ENCODE measurements around the gene CGRRF1. TPM values are rescaled to one million over a fixed set of nuclear protein-coding genes. Genes with fewer than 3 reads are reported as not detected.

The CGRRF1 gene
- total RNA-seq, 1 experiment from 2014 or later: 11.2 TPM

DNA sequence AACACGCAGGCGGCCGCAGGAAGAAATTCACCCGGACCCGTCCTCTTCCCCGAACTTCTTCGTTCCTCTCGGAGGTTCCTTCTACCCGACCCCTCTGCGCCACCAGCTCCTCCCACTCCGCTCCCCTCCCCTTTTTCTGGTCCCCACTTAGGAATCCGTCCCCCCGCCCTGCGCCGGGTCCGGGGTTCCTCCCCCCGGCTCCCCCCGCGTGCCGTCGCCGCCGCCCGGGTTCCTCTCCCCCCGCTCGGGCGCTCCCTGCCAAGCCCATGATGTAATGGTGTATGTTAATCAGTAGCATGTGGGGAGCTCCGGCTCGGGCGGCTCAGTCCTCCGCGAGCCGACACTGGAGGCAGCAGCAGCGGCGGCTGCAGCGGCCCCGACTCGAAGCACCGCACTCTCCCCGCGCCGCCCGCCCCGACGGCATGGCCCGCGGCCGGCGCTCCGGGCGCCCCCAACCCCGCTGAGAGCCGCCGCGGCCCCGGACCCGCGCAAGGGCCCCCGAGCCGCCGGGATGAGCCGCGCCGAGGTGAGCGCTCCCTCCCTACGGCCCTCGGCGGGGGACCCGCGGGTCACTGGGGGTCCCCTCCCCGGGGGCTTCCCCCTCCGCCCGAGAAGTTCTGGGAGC, 56.2 kb downstream of the CGRRF1 start:
- Histone ChIP-seq H3K27me3 (replicated peaks; ENCODE audit: insufficient read depth, low read depth, low read length, poor library complexity) (no peaks in the 10 kb centered on the region), H3K27ac (ENCODE audit: low read depth, low read length, poor library complexity, severe bottlenecking) (peak overlapping the region; percentile 77), H3K9me3 (ENCODE audit: low read depth, low read length, poor library complexity, severe bottlenecking) (no peaks in the 10 kb centered on the region), H3K4me3 (ENCODE audit: low read depth, low read length, poor library complexity, severe bottlenecking) (peak overlapping the region; percentile 87), H3K36me3 (ENCODE audit: insufficient read depth, low read length, poor library complexity, severe bottlenecking) (no peaks in the 10 kb centered on the region), H3K4me1 (ENCODE audit: insufficient read depth, low read length, poor library complexity, severe bottlenecking) (peaks cover 24% of the 10 kb centered on the region)
- DNase-seq (ENCODE audit: low spot score): peak; percentile 93
- ChIA-PET CTCF (interaction anchor here (0.5 to 3.9 kb wide), 9 partner anchors 55 to 482 kb away, joined by 3 to 48 read pairs (median 4); no protein-coding TSS in a partner anchor), POLR2A (ENCODE audit: low non-redundant PET) (interaction anchor here (0.6 kb wide), 2 partner anchors 34 to 72 kb away, joined by 3 read pairs; no protein-coding TSS in a partner anchor)
- no peak for TF ChIP-seq EZH2 (IDR thresholded peaks at IDR 0.05; ENCODE audit: borderline replicate concordance, low read depth, low read length, poor library complexity, severe bottlenecking)
- no peak for TF ChIP-seq CTCF (conservative IDR thresholded peaks at IDR 0.05; ENCODE audit: low read depth, low read length)
- BruUV-seq (replicated peaks): no TSS peak
- intact Hi-C loops (cut with micrococcal nuclease; ENCODE audit: unreplicated experiment): loop anchor here (2.0 to 10.0 kb wide), 4 partner anchors 76 to 419 kb away; no protein-coding TSS in a partner anchor

GRCh38 chr14:54566410-54567223, 56.9 kb downstream of the CGRRF1 start, which contains the start of gene SAMD4A:
Gene SAMD4A (plus strand): TSS chr14:54567128. CDS start chr14:54567917, 789 bp downstream.
- POLR2A ChIA-PET (ENCODE audit: low non-redundant PET): no interaction called here
- H3K9me3 ChIP-seq (ENCODE audit: low read depth, low read length, poor library complexity, severe bottlenecking): no peaks in the 10 kb centered on the region
- TF ChIP-seq EZH2 (IDR thresholded peaks at IDR 0.05; ENCODE audit: borderline replicate concordance, low read depth, low read length, poor library complexity, severe bottlenecking) (no peak), CTCF (conservative IDR thresholded peaks at IDR 0.05; ENCODE audit: low read depth, low read length) (peak; percentile 44)
- intact Hi-C loops (cut with micrococcal nuclease; ENCODE audit: unreplicated experiment): loop anchor here (2.0 to 10.0 kb wide), 3 partner anchors 76 to 418 kb away; no protein-coding TSS in a partner anchor
- peak within 1 kb of the TSS; percentile 87 for H3K4me3 ChIP-seq (ENCODE audit: low read depth, low read length, poor library complexity, severe bottlenecking)
- H3K27me3 ChIP-seq (replicated peaks; ENCODE audit: insufficient read depth, low read depth, low read length, poor library complexity): no peaks in the 10 kb centered on the region
- H3K27ac ChIP-seq (ENCODE audit: low read depth, low read length, poor library complexity, severe bottlenecking): peak within 1 kb of the TSS; percentile 77
- BruUV-seq (replicated peaks): no TSS peak
- H3K4me1 ChIP-seq (ENCODE audit: insufficient read depth, low read length, poor library complexity, severe bottlenecking): peaks cover 28% of the 10 kb centered on the region
- peak; percentile 92 for DNase-seq (ENCODE audit: low spot score)
- no peaks in the 10 kb centered on the region for H3K36me3 ChIP-seq (ENCODE audit: insufficient read depth, low read length, poor library complexity, severe bottlenecking)
- CTCF ChIA-PET: interaction anchor here (0.5 to 3.9 kb wide), 8 partner anchors 61 to 239 kb away, joined by 3 to 48 read pairs (median 4); no protein-coding TSS in a partner anchor

- peak; percentile 53 for DNase-seq (ENCODE audit: low spot score)
- peaks cover 28% of the 10 kb centered on the region for H3K4me1 ChIP-seq (ENCODE audit: insufficient read depth, low read length, poor library complexity, severe bottlenecking)
- TF ChIP-seq EZH2 (IDR thresholded peaks at IDR 0.05; ENCODE audit: borderline replicate concordance, low read depth, low read length, poor library complexity, severe bottlenecking) (no peak), CTCF (conservative IDR thresholded peaks at IDR 0.05; ENCODE audit: low read depth, low read length) (no peak)
- no peaks in the 10 kb centered on the region for H3K36me3 ChIP-seq (ENCODE audit: insufficient read depth, low read length, poor library complexity, severe bottlenecking)
- ChIA-PET CTCF (interaction anchor here (0.6 to 3.9 kb wide), 5 partner anchors 60 to 239 kb away, joined by 3 to 48 read pairs (median 5); no protein-coding TSS in a partner anchor), POLR2A (ENCODE audit: low non-redundant PET) (no interaction called here)
- no peaks in the 10 kb centered on the region for H3K27me3 ChIP-seq (replicated peaks; ENCODE audit: insufficient read depth, low read depth, low read length, poor library complexity)
- peaks cover 5% of the 10 kb centered on the region for H3K9me3 ChIP-seq (ENCODE audit: low read depth, low read length, poor library complexity, severe bottlenecking)
- no TSS peak for BruUV-seq (replicated peaks)
- intact Hi-C loops (cut with micrococcal nuclease; ENCODE audit: unreplicated experiment): loop anchor here (2.0 to 10.0 kb wide), 3 partner anchors 75 to 418 kb away; no protein-coding TSS in a partner anchor
- peak overlapping the region; percentile 87 for H3K4me3 ChIP-seq (ENCODE audit: low read depth, low read length, poor library complexity, severe bottlenecking)
- H3K27ac ChIP-seq (ENCODE audit: low read depth, low read length, poor library complexity, severe bottlenecking): peak overlapping the region; percentile 77
Measured at GRCh38 chr14:54567224-54567638, 57.5 kb downstream of the CGRRF1 start.

Data from A673 (cell line).